Mesothelial cell of epicardium (in vitro differentiated cells): ENCODE data around the gene DNAJC24. TPM values are rescaled to one million over a fixed set of nuclear protein-coding genes. Genes with fewer than 3 reads are reported as not detected.

Experiments
- DNase-seq, 2 experiments: peaks; one replicate each; pipeline ENCODE4 v3.0.0; 2021; ENCODE audit warnings: low spot score in 2 of 2; ENCODE audit not compliant: unreplicated experiment in 2 of 2
- H3K27ac Mint-ChIP-seq: 2 replicates; pipeline ENCODE4 v1.8.0; 2021; ENCODE audit warnings: mixed read lengths
- H3K27me3 Mint-ChIP-seq: 2 replicates; pipeline ENCODE4 v1.8.0; 2021; ENCODE audit warnings: low read depth, mixed read lengths
- H3K36me3 Mint-ChIP-seq: 2 replicates; pipeline ENCODE4 v1.8.0; 2021; ENCODE audit warnings: mixed read lengths
- H3K4me1 Mint-ChIP-seq: 2 replicates; pipeline ENCODE4 v1.8.0; 2021; ENCODE audit warnings: mixed read lengths
- H3K4me3 Mint-ChIP-seq: 2 replicates; pipeline ENCODE4 v1.8.0; 2021; ENCODE audit warnings: mild to moderate bottlenecking, moderate library complexity, mixed read lengths
- H3K9me3 Mint-ChIP-seq: 2 replicates; pipeline ENCODE4 v1.8.0; 2021; ENCODE audit warnings: mixed read lengths
- CTCF ChIP-seq: fragments of 200-600 bp; sonication (generic); IDR thresholded peaks from one replicate; pipeline ENCODE4 v1.5.0; 2021; ENCODE audit warnings: antibody characterized with exemption; ENCODE audit not compliant: unreplicated experiment
- total RNA-seq: library from RNA; stranded (reverse); gene quantifications from 3 replicates; pipeline ENCODE4 v1.2.1, GENCODE V29; 2021

Gene DNAJC24
- total RNA-seq, 1 donor from 2014 or later = 24.4 TPM

- no peak overlapping the region for H3K27ac Mint-ChIP-seq
- no peaks in the 10 kb centered on the region for H3K36me3 Mint-ChIP-seq
- DNase-seq = no peak
Measured at GRCh38 chr11:31477528-31478222, 108.0 kb downstream of the DNAJC24 start.

GRCh38 chr11:31478223-31478590 is 108.5 kb downstream of the DNAJC24 start:
- no peak for TF ChIP-seq CTCF
- no peak for DNase-seq
- H3K4me3 Mint-ChIP-seq = no peak overlapping the region
- no peak overlapping the region for H3K27ac Mint-ChIP-seq
- no peaks in the 10 kb centered on the region for H3K36me3 Mint-ChIP-seq
- H3K27me3 Mint-ChIP-seq = no peaks in the 10 kb centered on the region
- no peaks in the 10 kb centered on the region for H3K9me3 Mint-ChIP-seq
- H3K4me1 Mint-ChIP-seq = peaks cover 7% of the 10 kb centered on the region

More at GRCh38 chr11:31477528-31478222, 108.0 kb downstream of the DNAJC24 start:
- Mint-ChIP-seq H3K4me3 (no peak overlapping the region), H3K27me3 (no peaks in the 10 kb centered on the region), H3K9me3 (no peaks in the 10 kb centered on the region), H3K4me1 (peaks cover 7% of the 10 kb centered on the region)
- no peak for TF ChIP-seq CTCF

GRCh38 chr11:31479066-31479465 is 109.4 kb downstream of the DNAJC24 start:
- DNase-seq = no peak
- H3K27me3 Mint-ChIP-seq = no peaks in the 10 kb centered on the region
- no peaks in the 10 kb centered on the region for H3K9me3 Mint-ChIP-seq
- no peak overlapping the region for H3K4me3 Mint-ChIP-seq
- no peak overlapping the region for H3K27ac Mint-ChIP-seq
- H3K4me1 Mint-ChIP-seq = peaks cover 7% of the 10 kb centered on the region
- no peak for TF ChIP-seq CTCF
- no peaks in the 10 kb centered on the region for H3K36me3 Mint-ChIP-seq

GRCh38 chr11:31480930-31481329 is 111.3 kb downstream of the DNAJC24 start:
- no peak overlapping the region for H3K27ac Mint-ChIP-seq
- H3K36me3 Mint-ChIP-seq = no peaks in the 10 kb centered on the region
- DNase-seq = no peak
- H3K27me3 Mint-ChIP-seq = no peaks in the 10 kb centered on the region
- H3K9me3 Mint-ChIP-seq = no peaks in the 10 kb centered on the region
- H3K4me3 Mint-ChIP-seq = no peak overlapping the region
- TF ChIP-seq CTCF = no peak
- H3K4me1 Mint-ChIP-seq = peaks cover 7% of the 10 kb centered on the region

Other genes with a start within 250 kb of the DNAJC24 start
- gene DCDC1, start 121 bp upstream of the DNAJC24 start, total RNA-seq = 1.2 to 1.7 TPM (median 1.5 TPM) in 3 replicates
- 27.3 to 37.4 TPM (median 28.1 TPM) in 3 replicates for gene IMMP1L, start 139.8 kb downstream of the DNAJC24 start, total RNA-seq
- gene ELP4, start 139.9 kb downstream of the DNAJC24 start, total RNA-seq = 18.9 to 21.0 TPM (median 19.5 TPM) in 3 replicates